Measurements from ENCODE around the gene KIFAP3. TPM values are rescaled to one million over a fixed set of nuclear protein-coding genes. Genes with fewer than 3 reads are reported as not detected.
A peak's percentile ranks its signal among the peaks of the same experiment; 100 is the strongest.
"Not testable (repeated sequence)": the region's sequence is repeated elsewhere in the genome, so short reads cannot be mapped to it uniquely, and the experiment has no call there.

The KIFAP3 gene
- total RNA-seq (10 to 100 TPM; 17.0 to 25.7 (median 22.2) TPM), polyA plus RNA-seq (10 to 100 TPM in 2 of 3 donors, 1 to 10 TPM in 1; 9.2 to 21.6 (median 11.2) TPM)
- long read RNA-seq, donor 1, transcript KIFAP3-201 (20 exons, 2,957 nt): major isoform, 7 of 41 reads
- long read RNA-seq, donor 1, partial matches to known transcripts: 3 of 41 reads
- long read RNA-seq, donor 1, other reads (novel, unspliced or antisense): 31 of 41 reads
- long read RNA-seq, donor 2, transcript KIFAP3-201 (20 exons, 2,957 nt): major isoform, 21 of 57 reads
- long read RNA-seq, donor 2, partial matches to known transcripts: 4 of 57 reads
- long read RNA-seq, donor 2, other reads (novel, unspliced or antisense): 31 of 57 reads

DNA sequence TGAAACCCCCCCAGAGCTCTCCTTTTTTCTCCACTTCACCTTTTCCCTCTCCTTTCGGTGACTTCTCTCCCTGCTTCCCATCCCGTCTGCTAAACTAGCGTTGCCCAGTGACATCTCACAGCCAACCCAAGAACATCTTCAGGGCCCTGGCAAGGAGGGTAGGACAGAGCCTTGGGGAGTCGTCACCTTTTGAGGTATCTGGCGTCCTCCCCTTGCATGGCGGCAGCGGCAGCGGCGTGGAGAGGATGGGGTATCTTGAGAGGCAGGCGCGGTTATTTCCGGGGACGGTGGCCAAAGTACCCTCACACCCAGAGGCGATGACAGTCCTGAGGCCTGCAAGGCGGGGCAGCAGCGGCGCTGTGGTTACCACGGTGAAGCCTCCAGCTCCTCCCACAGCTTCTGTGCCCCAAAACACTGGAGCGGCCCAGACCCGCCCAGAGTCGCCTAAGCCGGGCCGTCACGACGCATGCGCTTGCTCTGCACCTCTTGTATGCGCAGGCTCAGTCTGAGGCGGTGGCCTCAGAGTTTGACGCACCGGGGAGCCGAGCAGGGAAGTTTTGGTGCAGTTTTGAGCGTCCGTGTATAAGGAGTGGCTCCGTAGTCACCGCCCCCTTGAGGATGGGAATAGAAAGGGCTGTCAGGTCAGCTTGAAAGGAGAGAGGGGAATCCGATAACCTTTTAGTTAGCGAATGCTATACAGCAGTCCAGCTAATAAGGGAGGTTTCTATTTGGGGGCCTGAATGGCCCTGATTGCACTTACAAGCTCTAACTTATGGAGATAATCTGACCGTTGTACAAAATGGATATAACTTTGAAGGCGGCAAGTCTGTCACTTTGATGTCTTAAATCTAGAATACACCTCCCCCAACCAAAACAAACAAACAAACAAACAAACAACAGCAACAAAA lies at the start of gene KIFAP3:
KIFAP3 (minus strand) TSS at position 446 of the 908 bp plus-strand sequence; CDS start at position 218, 228 bp downstream.
- H3K4me3 ChIP-seq: peak within 1 kb of the TSS; percentile 80
- intact Hi-C loops (cut with DNase I): loop anchor here (10.0 kb wide), 2 partner anchors 590 to 680 kb away; partner anchors contain the start of gene PRRX1 (in 1 of the 2)
- TF ChIP-seq, protein P1, sequence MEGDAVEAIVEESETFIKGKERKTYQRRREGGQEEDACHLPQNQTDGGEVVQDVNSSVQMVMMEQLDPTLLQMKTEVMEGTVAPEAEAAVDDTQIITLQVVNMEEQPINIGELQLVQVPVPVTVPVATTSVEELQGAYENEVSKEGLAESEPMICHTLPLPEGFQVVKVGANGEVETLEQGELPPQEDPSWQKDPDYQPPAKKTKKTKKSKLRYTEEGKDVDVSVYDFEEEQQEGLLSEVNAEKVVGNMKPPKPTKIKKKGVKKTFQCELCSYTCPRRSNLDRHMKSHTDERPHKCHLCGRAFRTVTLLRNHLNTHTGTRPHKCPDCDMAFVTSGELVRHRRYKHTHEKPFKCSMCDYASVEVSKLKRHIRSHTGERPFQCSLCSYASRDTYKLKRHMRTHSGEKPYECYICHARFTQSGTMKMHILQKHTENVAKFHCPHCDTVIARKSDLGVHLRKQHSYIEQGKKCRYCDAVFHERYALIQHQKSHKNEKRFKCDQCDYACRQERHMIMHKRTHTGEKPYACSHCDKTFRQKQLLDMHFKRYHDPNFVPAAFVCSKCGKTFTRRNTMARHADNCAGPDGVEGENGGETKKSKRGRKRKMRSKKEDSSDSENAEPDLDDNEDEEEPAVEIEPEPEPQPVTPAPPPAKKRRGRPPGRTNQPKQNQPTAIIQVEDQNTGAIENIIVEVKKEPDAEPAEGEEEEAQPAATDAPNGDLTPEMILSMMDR (IDR thresholded peaks at IDR 0.05): peak; percentile 56
- ATAC-seq (peak; percentile 99 to 100 (median 100)), DNase-seq (peak; percentile 98 to 99)
- 0 to 1% (median 1%) methylated on average over 39 of the region's 39 CpGs for WGBS, 3 donors
- peaks cover 0 to 2% (median 0%) of the 10 kb centered on the region in 3 donors for H3K27me3 ChIP-seq (ENCODE audit: insufficient read depth in 3 of 3, low read length in 2 of 3)
- H3K27ac ChIP-seq: peak within 1 kb of the TSS; percentile 77
- H3K4me1 ChIP-seq: peaks cover 6% of the 10 kb centered on the region
- H3K9me3 ChIP-seq: no peaks in the 10 kb centered on the region
- no peaks in the 10 kb centered on the region for H3K36me3 ChIP-seq (ENCODE audit: insufficient read depth in 1 of 2, low read depth in 1 of 2)

DNA sequence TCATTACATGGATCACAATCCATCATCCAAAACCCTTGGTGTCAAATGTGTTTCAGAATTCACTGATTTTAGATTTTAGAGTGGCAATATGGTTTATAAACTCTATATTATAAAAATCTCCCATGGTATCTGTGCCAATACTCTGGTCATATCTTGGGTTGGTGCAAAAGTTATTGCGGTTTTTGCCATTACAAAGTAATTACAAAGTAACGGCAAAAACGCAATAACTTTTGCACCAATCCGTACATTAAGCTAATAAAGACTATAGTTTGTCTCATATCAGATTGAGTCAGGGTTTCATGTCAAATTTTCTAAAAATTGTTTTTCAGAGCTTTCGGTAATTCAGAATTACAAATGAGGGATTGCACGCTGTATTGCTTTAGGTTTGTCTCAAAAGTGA lies 47.9 kb upstream of the KIFAP3 start:
- Histone ChIP-seq H3K27me3 (ENCODE audit: insufficient read depth in 3 of 3, low read length in 2 of 3) (no peaks in the 10 kb centered on the region), H3K9me3 (peaks cover 4% of the 10 kb centered on the region), H3K4me1 (no peaks in the 10 kb centered on the region), H3K27ac (no peak overlapping the region), H3K4me3 (no peak overlapping the region), H3K36me3 (ENCODE audit: insufficient read depth in 1 of 2, low read depth in 1 of 2) (no peaks in the 10 kb centered on the region)
- TF ChIP-seq, protein P1 (IDR thresholded peaks at IDR 0.05): no peak
- intact Hi-C loops (cut with DNase I): no loop called here
- ATAC-seq: no peak
- DNase-seq: no peak
- 95 to 97% (median 96%) methylated on average over 6 of the region's 6 CpGs for WGBS, 3 donors

DNA sequence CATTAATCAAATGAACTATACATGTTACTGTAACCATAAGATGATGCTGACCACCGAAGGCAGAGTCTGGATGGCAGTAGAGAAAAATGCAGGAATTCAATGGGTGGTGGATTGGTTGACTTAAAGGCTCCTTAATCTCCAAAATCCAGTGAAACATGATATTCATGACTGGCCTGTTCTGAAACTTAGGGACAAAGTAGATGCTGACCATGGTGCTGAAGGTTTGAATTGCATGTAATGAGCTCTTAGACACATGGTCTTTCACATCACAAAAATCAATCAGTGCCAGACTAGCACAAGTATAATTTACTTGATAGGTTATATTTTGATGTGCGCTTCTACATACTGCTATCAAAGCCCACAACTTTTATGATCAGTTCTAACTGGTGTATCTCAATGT lies 40.4 kb upstream of the KIFAP3 start:
- intact Hi-C loops (cut with DNase I): no loop called here
- no peak for ATAC-seq
- no peak overlapping the region for H3K27ac ChIP-seq
- no peak overlapping the region for H3K4me3 ChIP-seq
- H3K9me3 ChIP-seq: no peaks in the 10 kb centered on the region
- WGBS, 3 donors: 52 to 56% (median 52%) methylated on average over 2 of the region's 2 CpGs
- H3K27me3 ChIP-seq (ENCODE audit: insufficient read depth in 3 of 3, low read length in 2 of 3): peaks cover 0 to 1% (median 0%) of the 10 kb centered on the region in 3 donors
- TF ChIP-seq, protein P1 (IDR thresholded peaks at IDR 0.05): no peak
- no peaks in the 10 kb centered on the region for H3K4me1 ChIP-seq
- H3K36me3 ChIP-seq (ENCODE audit: insufficient read depth in 1 of 2, low read depth in 1 of 2): no peaks in the 10 kb centered on the region
- DNase-seq: no peak

DNA sequence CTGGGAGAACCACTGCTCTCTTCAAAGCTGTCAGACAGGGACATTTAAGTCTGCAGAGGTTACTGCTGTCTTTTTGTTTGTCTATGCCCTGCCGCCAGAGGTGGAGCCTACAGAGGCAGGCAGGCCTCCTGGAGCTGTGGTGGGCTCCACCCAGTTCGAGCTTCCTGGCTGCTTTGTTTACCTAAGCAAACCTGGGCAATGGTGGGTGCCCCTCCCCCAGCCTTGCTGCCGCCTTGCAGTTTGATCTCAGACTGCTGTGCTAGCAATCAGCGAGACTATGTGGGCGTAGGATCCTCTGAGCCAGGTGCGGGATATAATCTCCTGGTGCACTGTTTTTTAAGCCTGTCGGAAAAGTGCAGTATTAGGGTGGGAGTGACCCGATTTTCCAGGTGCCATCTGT lies 38.6 kb upstream of the KIFAP3 start:
- WGBS, 3 donors: 84 to 96% (median 85%) methylated on average over 7 to 8 of the region's 8 CpGs
- DNase-seq; intact Hi-C loops (cut with DNase I): not testable (repeated sequence)

DNA sequence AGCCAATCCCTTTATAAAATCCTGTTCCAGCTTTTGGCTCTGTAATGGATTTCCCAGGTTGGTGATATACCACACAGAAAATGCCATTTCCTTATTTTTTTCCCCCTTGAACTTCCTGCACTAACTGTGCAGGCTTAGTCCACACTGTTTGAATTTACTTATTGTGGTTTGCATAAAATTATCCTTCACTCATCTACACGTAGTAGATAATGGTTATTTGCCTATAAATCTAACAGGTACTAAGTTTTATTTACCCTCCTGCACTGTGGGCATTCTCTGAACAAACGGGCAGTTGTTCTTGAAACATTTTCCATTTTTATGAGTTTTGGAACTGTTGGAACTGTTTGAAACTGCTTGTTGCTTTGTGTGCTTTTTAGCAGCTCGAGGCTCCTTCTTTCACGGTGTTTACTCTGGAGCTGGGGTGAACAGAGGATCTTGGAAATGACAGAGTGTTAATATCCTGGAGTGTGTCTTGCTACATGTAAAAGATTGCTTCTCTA lies 23.0 kb upstream of the KIFAP3 start:
- ATAC-seq: no peak
- TF ChIP-seq, protein P1 (IDR thresholded peaks at IDR 0.05): no peak
- intact Hi-C loops (cut with DNase I): no loop called here
- no peaks in the 10 kb centered on the region for H3K36me3 ChIP-seq (ENCODE audit: insufficient read depth in 1 of 2, low read depth in 1 of 2)
- H3K27me3 ChIP-seq (ENCODE audit: insufficient read depth in 3 of 3, low read length in 2 of 3): no peaks in the 10 kb centered on the region
- no peak overlapping the region for H3K4me3 ChIP-seq
- H3K4me1 ChIP-seq: no peaks in the 10 kb centered on the region
- H3K9me3 ChIP-seq: no peaks in the 10 kb centered on the region
- no peak for DNase-seq
- H3K27ac ChIP-seq: no peak overlapping the region
- WGBS, 3 donors: 19 to 24% (median 23%) methylated on average over 4 of the region's 4 CpGs

More for the DNA sequence above, 38.6 kb upstream of the KIFAP3 start:
- H3K4me1 ChIP-seq; ATAC-seq; H3K9me3 ChIP-seq; H3K4me3 ChIP-seq; H3K36me3 ChIP-seq (ENCODE audit: insufficient read depth in 1 of 2, low read depth in 1 of 2); H3K27ac ChIP-seq; H3K27me3 ChIP-seq (ENCODE audit: insufficient read depth in 3 of 3, low read length in 2 of 3): not testable (repeated sequence)

Measured in psoas muscle (tissue), 8 donors.